Breast epithelium (tissue), 4 donors: Measurements from ENCODE around the gene OXCT2. TPM values are rescaled to one million over a fixed set of nuclear protein-coding genes. Genes with fewer than 3 reads are reported as not detected.

Experiments used
- DNase-seq, 2 donors: peaks; one replicate each; pipeline ENCODE4 v3.0.0-alpha.2; 2019; ENCODE audit warnings: low spot score in 2 of 2
- H3K27ac ChIP-seq, 2 donors: fragments of 200-600 bp; sonication (generic) in 1 of 2; one replicate each; pipeline ENCODE4 v1.5.1; 2016 to 2019; ENCODE audit warnings: mild to moderate bottlenecking in 1 of 2
- H3K27me3 ChIP-seq, 2 donors: fragments of 200-600 bp; sonication (generic) in 1 of 2; one replicate each; pipeline versions ENCODE4 v1.5.1 to v1.6.0; 2017 to 2019; ENCODE audit warnings: control low read depth in 1 of 2, mild to moderate bottlenecking in 1 of 2
- H3K36me3 ChIP-seq: fragments of 200-600 bp; one replicate; pipeline ENCODE4 v1.5.1; 2019
- H3K4me1 ChIP-seq, 2 donors: fragments of 200-600 bp; sonication (generic); one replicate each; pipeline ENCODE4 v1.5.1; 2016 to 2019; ENCODE audit warnings: control low read depth in 1 of 2
- H3K4me3 ChIP-seq, 3 donors: fragments of 200-600 bp; sonication (generic); 1 replicate in 2 of 3; 2 replicates in 1 of 3; pipeline ENCODE4 v1.5.1; 2016 to 2019; ENCODE audit warnings: mild to moderate bottlenecking in 3 of 3, moderate library complexity in 2 of 3
- H3K9me3 ChIP-seq, 2 donors: fragments of 200-600 bp; sonication (generic) in 1 of 2; one replicate each; pipeline ENCODE4 v1.5.1; 2016 to 2019; ENCODE audit warnings: control low read depth in 1 of 2
- CTCF ChIP-seq, 3 donors: fragments of 450-650 bp; IDR thresholded peaks; one replicate each; pipeline ENCODE4 v1.5.1; 2016 to 2017; ENCODE audit warnings: antibody characterized with exemption in 3 of 3, mild to moderate bottlenecking in 3 of 3, moderate library complexity in 3 of 3
- POLR2A ChIP-seq: fragments of 450-650 bp; IDR thresholded peaks from one replicate; pipeline ENCODE4 v1.6.1; 2016; ENCODE audit warnings: antibody characterized with exemption, mild to moderate bottlenecking, moderate library complexity
- POLR2AphosphoS5 ChIP-seq, 3 donors: sonication (generic); formaldehyde crosslinking; IDR thresholded peaks; one replicate each; pipeline ENCODE4 v1.6.1; 2017; ENCODE audit warnings: antibody characterized with exemption in 3 of 3
- intact Hi-C: fragments of 100-400 bp; cut with DNase I; formaldehyde crosslinking; loops from one replicate; pipeline ENCODE4 v1.15.1; 2023; ENCODE audit warnings: low total_unique reads
- total RNA-seq, 3 donors: library from RNA; depleted of rRNA; stranded (reverse); fragments of >200 nt; gene quantifications; one replicate each; pipeline ENCODE4 v1.1.0, GENCODE V29; 2016

Gene OXCT2
- total RNA-seq, 3 donors from 2014 or later = 0.32 to 0.66 TPM; not detected in 1

DNA sequence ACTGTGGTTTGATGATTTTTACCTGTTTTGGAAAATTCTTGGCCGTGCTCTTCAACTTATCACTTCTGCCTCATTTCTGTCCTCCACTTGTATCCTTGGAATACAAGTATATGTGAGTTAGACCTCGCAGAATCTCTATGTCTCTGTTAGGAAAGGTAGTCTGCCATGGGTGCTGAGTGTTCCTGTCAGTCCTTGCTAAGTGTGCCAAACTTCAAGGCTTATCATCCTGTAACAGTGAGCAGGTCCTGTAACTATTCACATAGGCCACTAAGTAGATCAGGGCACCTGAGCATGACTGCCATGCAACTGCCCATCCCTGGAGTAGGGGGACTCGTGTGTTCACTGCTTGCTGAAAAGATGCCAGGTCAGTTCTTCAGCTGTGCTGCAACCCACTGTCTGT is 41.8 kb upstream of the OXCT2 start:
- Histone ChIP-seq H3K36me3 (no peaks in the 10 kb centered on the region), H3K27ac (no peak overlapping the region), H3K27me3 (no peaks in the 10 kb centered on the region), H3K4me3 (no peak overlapping the region), H3K9me3 (no peaks in the 10 kb centered on the region), H3K4me1 (no peaks in the 10 kb centered on the region)
- TF ChIP-seq CTCF (IDR thresholded peaks at IDR 0.05) = no peak
- no peak for TF ChIP-seq POLR2A
- TF ChIP-seq POLR2AphosphoS5 (IDR thresholded peaks at IDR 0.05) = no peak
- DNase-seq = no peak
- intact Hi-C loops = no loop called here

GRCh38 chr1:39808784-39809517 is 37.8 kb upstream of the OXCT2 start:
- peaks cover 0 to 6% of the 10 kb centered on the region in 2 donors for H3K9me3 ChIP-seq
- intact Hi-C loops = no loop called here

GRCh38 chr1:39805385-39805784 is 34.2 kb upstream of the OXCT2 start:
- H3K27ac ChIP-seq = no peak overlapping the region
- TF ChIP-seq POLR2AphosphoS5 (IDR thresholded peaks at IDR 0.05) (no peak), CTCF (IDR thresholded peaks at IDR 0.05) (no peak), POLR2A (no peak)
- H3K9me3 ChIP-seq = peaks cover 0 to 6% of the 10 kb centered on the region in 2 donors
- intact Hi-C loops = no loop called here
- no peak for DNase-seq
- H3K27me3 ChIP-seq = no peaks in the 10 kb centered on the region
- H3K36me3 ChIP-seq = no peaks in the 10 kb centered on the region
- H3K4me1 ChIP-seq = no peaks in the 10 kb centered on the region
- no peak overlapping the region for H3K4me3 ChIP-seq

More at GRCh38 chr1:39808784-39809517, 37.8 kb upstream of the OXCT2 start:
- Histone ChIP-seq H3K36me3 (no peaks in the 10 kb centered on the region), H3K27ac (no peak overlapping the region), H3K4me1 (no peaks in the 10 kb centered on the region), H3K27me3 (no peaks in the 10 kb centered on the region), H3K4me3 (no peak overlapping the region)
- TF ChIP-seq CTCF (IDR thresholded peaks at IDR 0.05) (no peak), POLR2A (no peak), POLR2AphosphoS5 (IDR thresholded peaks at IDR 0.05) (no peak)
- no peak for DNase-seq

GRCh38 chr1:39802496-39803260 is 31.5 kb upstream of the OXCT2 start:
- Histone ChIP-seq H3K36me3 (no peaks in the 10 kb centered on the region), H3K4me3 (no peak overlapping the region), H3K27ac (no peak overlapping the region), H3K27me3 (no peaks in the 10 kb centered on the region), H3K9me3 (peaks cover 0 to 6% of the 10 kb centered on the region in 2 donors), H3K4me1 (no peaks in the 10 kb centered on the region)
- intact Hi-C loops = no loop called here
- no peak for DNase-seq
- no peak for TF ChIP-seq POLR2AphosphoS5 (IDR thresholded peaks at IDR 0.05)

DNA sequence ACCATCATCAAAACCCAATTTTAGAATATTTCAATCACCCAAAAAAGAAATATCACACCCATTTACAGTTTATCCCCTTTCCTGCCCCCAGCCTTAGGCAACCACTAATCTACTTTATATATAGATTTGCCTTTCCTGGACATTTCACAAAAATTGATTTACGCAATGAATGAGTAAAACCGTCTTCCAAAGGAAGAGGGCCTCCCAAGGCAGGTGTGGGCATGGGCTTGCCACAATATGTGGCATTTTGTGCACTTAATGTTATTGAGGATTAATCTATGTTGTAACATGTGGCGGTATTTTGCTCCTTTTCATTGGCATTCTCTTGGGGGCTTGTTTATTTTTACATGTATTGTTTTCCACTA is 29.3 kb upstream of the OXCT2 start:
- intact Hi-C loops = no loop called here
- Histone ChIP-seq H3K27me3 (no peaks in the 10 kb centered on the region), H3K4me1 (no peaks in the 10 kb centered on the region), H3K36me3 (no peaks in the 10 kb centered on the region), H3K9me3 (peaks cover 0 to 4% of the 10 kb centered on the region in 2 donors), H3K4me3 (no peak overlapping the region), H3K27ac (no peak overlapping the region)
- no peak for DNase-seq
- TF ChIP-seq POLR2AphosphoS5 (IDR thresholded peaks at IDR 0.05) = no peak
- no peak for TF ChIP-seq POLR2A
- no peak for TF ChIP-seq CTCF (IDR thresholded peaks at IDR 0.05)
